CD4-positive, alpha-beta T cell treated with Interleukin-4 for 4 hours (primary cell): ENCODE data around the gene GNB1L.
"Not testable (repeated sequence)": the region's sequence is repeated elsewhere in the genome, so short reads cannot be mapped to it uniquely, and the experiment has no call there.

ENCODE experiments used
- DNase-seq: peaks from one replicate; pipeline ENCODE4 v3.0.0-alpha.2; 2020

The GNB1L gene

DNA sequence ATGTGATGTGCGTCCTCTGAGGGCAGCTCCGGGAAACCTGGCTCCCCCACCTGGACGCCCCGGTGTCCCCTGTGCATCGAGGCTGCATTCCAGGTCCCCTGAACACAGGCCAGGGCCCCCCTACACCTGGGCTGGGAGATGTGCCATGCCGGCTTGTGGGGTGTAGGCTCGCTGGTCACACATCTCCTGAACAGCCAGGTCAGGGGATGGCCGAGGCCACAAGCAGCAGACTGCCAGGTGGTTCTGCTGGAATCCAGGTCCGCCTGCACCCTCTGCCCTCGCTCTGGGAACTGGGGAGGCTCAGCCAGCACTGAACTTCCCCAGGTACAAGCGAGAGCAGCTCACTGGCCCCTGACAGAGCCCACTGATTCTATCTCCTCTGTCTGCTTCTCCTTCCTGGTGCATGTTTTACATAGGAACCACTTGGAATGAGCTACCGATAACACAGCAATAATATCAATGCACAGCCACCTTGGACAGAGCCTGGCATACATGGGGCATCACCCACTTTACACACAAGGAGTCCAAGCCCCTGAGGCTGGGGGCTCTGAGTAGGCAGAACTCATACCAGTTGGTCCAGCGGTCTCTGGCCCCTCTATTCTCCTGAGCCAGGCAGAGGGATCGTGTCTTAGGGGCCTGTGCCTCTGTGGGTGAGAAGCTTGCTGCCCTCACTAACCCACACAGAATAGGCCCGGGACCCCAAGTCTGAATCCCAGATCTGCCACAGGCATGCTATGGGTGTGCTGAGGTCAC lies 47.3 kb downstream of the GNB1L start:
- DNase-seq = no peak

DNA sequence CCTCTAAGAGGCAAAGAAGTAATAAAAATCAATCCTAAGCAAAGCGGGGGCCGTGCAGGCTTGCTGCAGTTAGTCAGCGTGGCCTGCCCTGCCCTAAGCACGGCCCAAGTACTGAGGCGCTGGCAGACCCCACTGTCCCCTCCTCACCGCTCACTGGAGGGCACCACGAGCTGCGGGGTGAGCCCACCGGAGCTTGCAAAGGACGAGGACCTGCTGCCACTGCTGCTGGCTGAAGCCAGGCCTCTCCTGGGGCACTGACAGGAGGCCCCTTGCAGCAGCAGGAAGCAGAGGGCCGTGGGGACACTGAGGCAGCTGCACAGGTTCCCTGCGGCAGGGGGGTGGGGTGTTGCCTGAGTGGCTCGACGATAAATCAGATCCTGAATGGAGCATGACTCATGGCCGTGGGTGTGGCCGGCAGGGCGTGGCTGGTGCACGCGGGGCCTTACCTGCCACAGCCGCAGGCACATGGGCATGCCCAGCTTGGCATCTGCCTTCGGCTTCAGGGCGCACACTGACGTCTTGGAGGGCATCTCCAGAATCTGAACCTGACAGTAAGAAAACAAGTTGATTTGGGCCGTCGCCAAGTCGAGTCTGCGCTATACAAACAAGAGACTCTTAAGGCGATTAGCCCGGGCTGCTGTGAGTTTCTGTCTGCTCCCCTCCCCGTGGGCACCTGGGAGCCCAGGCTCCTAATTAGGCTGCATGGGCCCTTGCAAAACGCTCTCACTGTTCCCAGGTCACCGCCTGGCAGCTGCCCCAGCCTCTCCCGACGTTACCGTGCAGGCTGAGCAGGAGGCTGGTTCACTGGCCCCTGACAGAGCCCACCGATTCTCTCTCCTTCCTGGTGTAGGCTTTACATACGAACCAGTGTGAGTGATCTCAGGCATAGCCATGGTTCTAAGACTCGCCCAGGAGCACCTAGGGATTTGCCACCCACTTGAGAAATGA lies 48.2 kb downstream of the GNB1L start:
- no peak for DNase-seq

DNA sequence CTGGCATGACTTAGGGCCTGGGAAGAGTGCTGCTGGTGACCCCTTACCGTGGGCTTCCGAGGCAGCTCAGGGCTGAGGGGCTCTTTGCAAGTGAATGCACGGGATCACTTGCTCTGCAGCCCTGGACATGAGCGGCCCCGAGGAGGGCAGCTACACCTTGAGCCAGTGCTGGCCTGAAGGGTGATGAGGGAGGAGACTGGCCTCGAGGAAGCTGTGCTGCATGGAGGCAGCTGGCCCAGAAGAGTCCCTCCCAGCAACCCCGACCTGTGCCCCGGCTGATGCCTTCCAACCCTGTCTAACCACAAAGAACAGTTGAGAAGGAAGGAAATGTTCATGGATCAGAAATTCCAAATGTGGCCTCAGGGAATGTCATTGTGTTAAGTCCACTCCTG lies 48.9 kb downstream of the GNB1L start:
- no peak for DNase-seq

DNA sequence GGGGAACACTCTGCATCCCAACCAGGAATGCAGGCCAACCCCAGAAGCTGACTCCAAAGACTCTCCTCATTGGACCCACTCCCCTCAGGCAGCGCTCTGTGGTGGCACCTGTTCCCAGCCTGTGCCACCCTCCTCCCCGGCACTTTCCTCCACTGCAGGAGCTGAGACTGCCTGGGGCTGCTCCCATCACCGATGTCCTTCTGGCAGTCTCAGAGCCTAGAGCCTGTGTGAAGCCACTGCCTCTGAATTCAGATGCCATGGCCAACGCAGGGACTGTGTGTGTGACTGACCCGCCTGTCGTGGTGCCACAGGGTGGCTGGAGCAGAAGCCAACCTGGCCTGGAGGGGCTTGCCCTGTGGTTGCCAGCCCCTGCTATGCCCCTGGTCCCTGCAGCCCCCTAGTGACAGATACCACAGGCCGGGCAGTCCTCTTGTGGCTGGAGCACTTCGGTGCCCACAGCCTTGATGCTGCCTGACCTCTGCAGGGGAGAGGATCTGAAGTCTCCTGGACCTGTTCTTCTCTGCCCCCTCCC lies 50.9 kb downstream of the GNB1L start:
- no peak for DNase-seq

DNA sequence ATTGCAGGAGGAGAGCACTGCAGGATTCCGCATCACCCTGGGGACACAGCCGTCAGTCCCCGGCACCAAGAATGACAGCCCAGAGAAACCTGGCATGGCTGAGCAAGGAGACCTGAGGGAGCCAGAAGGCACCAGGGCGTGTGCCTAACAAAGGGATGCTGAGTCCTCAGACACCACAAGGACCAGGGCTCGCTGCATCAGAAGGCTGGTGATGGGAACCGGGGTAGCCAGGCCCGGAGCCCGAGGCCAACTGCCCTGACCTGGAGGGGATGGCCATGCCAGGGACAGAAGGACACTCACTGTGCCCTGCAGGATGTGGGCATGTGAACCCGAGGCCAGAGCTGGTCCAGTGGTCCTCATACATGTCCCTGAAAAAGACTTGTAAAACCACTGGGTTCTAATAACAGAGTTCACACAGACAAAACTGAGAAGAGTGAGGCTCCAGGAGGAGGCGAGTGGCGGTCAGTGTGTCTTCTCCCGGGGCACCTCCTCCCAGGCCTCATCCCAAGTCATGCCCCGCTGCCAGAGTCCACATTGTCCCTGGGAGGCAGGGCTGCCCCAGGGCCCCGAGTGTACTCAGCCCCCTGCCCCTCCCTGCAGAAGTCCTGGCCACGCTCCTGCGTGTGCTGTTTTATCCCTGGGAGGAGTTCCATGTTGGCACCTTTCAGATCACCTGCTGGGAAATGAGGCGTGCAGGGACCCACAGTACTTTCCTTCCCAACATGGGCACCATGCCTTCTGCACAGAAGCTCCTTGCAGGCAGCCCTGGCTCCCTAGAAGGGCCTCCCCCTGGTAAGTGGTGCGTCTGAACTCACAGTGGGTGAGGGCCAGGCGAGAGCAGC lies 51.6 kb downstream of the GNB1L start:
- no peak for DNase-seq

DNA sequence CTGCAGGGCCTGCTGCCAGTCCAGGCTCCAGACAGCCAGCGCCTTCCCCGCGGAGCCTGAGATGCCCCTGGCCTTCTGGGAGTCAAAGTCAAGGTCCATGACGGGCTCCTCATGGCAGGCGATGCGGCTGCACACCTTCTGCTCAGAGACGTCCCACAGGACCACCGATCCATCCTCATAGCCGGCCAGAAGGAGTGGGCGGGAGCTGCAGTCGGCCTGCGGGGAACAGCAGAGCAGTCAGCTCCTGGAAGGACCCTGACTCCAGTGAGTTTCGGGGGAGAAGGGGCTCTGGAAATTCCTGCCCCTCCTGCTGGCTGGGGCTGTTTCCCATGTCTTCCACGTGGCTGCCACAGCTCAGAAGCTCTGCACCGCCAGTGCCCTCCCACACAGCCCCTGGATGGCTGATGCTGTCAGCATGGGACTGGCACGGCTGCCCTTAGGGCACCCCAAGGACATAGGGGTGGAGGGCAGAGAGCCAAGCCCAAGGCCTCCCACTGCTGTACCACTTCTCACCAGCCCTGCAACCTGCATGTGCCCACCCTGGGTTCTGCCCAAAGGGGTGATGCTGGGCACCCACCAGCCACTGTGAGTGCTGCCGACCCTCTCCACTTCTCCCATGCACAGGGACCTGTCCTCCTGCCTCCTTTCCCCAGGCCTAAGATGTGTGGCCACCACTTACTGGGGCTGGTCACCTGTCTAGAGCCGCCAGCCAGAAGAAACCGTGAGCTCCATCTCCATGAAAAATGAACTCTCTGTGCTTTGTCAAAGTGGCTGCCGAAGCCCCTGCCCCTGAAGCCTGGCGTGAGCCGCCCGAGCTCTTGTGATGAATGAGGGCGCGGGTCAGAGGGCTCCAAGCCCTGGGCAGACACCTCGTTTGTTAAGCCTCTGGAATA lies 52.4 kb downstream of the GNB1L start:
- no peak for DNase-seq

DNA sequence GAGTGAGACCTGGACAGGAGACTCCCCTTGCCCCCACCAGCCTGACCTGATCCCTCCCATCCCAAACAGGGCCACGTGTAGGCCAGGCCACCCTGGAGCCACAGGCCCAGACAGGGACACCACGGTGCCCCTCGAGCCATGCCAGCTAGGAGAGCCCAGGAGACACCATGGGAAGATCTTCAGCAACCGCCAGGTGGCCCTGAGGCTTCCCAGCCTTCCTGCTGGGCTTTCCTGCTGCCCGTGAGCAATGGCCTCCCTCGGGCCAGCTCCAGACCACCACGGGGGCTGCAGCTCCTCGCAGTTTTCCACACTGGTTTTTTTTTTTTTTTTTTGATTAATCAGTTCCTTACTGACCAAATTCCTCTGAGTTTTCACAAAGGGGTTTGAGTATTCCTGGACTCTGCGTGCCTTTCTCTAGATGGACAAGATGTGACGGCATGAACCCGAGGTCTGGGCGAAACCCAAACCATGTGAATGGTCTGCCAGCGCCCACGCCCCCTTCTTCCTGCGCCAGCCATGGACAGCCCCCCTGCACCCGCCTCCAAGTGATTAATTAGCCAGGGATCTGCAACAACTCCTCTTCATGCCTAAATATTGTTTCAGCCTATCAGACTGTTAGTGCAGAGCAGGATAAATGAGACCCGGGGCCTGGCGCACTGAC lies 53.2 kb downstream of the GNB1L start:
- no peak for DNase-seq

DNA sequence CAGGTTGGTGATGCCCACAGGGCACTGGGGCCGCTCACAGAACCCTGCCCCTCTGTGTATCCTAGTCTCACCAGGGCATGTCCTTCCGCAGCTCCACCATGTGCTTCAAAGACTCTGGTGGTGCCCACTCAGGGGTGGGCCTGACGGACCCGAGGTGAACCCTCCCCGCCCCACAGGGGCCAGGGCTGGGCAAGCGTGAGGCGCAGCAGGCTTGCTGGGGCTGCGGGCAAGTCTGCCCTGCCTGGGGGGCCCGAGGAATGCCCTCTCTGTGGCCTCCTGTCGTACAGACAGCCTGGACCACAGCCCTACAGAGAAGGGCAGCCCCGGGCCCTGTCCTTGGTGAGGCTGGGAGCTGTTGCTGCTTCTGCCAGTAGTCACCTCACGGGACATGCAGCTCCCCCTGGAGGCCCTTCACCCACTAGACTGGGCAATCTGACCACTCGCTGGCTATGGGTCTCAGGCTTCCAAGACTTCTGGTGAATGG lies 53.9 kb downstream of the GNB1L start:
- DNase-seq = no peak

DNA sequence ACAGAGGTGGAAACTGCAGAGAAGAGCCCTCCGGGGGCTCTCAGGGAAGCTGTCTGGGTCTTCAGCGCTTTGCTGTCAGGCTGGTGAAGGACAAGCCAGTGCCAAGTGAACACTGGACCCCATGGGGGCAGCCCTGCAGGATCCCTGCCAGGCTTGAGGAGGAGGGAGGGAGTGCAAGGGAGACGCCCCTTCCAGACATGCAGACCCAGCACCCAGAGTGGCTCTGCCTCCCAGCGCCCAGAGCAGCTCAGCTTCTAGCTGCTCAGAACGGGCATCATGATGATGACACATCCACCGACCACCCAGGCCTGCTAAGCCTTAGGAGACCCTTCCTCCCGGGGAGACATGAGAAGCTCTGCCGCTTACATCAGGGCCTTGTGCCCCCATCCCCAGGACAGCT lies 54.4 kb downstream of the GNB1L start:
- no peak for DNase-seq

DNA sequence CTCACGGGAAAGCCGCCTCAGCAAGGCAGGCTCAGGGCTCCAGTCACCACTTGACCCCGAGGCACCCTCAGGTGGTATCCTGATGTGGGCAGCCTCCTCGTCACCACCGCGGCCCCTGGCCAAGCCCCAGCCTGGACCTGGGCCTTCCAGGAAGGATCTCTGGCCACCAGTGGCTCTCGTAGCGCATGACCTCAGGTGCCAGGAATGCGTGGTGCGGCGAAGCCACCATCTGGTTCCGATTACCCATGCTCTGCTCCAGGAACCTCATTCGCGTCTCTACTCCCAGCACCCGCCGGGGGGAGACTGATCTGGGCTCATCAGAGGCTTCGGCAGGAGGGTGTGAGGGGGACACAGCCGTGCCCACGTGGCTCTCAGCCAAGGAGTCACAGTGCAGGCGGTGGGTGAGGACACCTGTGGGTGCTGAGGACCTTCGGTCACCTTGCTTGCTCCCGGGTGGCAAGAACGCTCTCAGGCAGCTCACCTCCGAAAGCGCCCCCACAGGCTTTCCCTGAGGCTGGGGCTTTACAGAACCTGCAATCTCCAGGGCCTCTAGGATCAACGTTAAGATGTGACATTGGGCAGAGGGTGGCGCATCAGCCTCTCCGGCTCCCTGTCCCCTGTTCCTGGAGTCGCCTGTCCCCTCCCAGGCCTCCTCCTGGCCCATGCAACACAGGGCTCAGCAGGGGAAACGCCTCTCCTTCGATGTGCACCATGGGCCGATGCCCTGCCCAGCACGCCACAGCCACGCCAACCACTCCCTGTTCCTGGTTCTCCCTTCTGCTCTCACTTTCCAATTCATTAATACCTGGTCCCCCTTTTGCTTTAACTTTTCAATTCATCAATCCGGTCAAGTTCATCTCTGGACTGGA lies 55.1 kb downstream of the GNB1L start:
- DNase-seq = no peak

DNA sequence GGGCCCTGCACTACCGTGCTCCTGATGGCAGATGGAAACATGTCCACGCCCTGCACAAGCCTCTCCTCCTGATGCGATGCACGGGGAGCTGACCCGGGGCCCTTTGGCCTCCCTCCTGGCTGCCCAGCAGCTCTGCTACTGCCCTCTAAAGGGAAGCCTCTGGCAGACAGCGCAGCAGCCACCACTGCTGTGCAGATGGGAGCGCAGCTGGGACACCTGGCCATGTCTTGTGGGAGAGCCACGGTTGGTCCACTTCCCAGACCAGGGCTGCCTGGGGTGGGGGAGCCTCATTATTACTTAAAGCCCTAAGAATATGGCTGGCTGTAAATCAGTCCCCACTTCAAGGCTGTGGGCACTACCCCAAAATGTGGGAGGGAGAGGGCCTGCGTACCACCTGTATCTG lies 55.8 kb downstream of the GNB1L start:
- no peak for DNase-seq

DNA sequence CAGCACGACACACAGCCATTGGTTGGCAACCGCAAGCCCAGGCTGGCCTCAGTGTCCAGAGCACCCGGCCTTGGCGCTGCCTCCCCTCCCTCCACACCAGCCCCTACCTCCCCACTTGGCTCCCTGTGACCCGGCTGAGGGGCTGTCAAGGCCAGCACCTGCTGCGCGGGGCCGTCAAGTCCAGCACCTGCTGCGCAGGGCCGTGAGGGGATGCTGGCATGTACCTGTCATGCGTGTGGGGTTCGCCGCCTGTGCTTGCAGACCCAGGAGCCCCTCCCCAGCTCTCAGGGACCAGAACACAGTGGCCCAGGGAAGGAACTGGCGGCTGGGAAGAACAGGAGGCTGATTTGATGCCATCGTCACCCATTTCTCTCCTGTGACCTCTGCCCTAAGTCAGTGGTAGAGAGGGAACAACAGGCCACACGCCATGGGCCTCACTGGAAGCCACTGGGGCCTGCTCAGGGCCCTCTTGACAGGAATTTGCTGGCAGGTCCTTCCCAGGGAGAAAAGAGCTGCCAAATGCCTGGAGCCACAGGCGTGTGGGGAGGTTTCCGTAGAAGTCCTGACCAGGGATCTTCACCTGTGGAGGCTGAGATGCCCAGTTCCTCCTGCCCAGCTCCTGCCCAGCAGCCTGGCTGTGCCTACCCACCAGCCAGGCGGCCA lies 56.5 kb downstream of the GNB1L start:
- DNase-seq = no peak

DNA sequence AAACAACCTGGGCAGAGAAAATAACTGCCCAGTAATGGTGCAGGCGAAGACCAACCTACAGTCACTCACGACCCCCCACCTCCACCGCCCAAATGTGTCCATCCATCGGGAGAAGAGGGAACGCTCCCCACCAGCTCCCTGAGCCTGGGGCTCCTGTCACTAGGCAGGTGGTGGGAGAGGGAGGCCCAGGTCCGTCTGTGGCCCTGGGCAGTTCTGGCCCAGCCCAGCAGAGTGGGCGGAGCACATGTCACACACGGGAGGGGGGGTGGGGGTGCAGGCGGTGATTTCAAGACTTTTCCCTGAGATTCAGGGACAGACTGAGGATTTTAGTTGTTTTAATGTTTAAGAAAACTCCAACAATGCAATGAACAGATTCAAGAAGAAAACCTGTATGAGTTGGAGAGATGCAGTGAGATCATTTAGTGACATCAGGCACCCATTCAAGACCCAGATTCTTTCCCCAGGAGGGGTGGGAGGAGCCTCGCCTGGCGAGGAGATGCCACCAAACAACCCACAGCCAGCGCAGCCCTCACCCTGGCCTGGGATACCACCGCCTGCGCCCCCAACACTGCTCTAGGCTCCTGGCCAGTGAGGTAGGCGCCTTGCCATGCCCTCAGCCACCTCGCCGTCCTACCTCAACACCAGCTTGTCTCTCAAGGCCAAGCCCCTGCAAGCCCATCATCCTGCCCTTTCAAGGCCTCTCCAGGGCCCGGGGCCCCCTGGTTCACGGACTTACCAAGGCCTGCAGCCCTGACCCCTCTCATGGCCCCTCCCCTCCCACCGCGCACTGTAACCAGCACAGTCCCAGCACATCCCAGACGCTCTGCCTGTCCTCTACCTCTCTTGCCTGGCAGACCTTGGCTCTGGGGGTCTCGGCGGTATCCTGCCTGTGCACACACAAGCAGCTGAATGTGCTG lies 57.3 kb downstream of the GNB1L start:
- DNase-seq = no peak

DNA sequence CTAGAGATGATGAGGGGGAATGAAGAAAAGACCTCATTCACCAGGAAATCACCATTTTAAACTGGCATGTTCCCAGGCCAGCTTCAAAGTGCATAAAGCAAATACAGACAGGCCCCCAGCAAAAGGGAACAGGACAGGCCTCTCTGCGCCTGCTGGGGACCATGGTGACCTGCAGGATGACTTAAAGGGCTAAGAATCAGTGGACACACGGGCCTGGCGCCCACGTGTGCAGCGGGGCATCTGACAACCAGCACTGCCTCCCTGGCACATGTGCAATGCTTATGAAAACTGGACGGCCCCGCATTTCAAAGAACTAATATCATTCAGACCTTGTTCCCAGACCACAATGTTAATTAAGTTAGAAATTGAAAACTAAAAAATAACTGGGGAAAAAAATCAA lies 58.5 kb downstream of the GNB1L start:
- DNase-seq = no peak

DNA sequence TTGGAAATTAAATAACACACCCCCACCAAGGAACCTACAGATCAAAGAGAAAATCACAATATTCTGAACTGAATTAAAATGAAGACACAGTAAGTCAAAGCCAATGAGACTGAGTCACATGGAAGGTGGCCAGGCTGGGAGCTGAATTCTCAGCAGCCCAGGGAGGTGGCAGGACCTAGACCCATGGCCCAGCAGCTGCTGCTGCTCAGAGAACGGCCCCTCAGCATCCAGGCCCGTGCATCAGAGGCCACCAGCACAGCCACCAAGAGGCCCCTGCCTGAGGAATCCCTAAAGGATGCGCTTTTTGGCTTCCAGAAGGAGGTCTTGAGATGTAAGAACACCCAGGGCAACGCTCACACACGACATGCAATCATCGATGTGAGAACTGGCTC lies 59.1 kb downstream of the GNB1L start:
- DNase-seq = no peak

DNA sequence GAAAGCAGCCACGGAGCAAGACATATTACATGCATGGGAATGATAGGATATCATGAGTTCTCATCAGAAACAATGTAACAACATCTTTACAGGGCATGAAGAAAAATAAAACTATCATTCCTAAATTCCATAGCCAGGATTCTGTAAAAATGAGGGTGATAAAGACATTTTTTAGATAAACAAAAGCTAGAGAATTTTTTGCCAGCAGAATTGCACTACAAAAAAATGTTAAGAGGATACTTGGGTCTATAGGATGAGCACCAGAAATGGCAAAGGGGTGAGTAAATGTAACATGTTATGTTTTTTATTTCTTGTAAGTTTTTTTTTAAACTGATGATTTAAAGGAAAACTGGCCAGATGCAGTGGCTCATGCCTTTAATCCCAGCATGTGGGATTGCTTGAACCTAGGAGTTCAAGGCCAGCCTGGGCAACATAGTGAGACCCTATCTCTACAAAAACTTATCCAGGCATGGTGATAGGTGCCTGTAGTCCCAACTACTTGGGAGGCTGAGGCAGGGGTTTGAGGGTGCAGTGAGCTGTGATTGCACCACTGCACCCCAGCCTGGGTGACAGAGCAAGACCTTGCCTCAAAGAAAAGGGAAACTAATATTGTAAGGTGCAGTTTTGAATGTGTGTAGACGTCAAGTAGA lies 60.9 kb downstream of the GNB1L start:
- no peak for DNase-seq

DNA sequence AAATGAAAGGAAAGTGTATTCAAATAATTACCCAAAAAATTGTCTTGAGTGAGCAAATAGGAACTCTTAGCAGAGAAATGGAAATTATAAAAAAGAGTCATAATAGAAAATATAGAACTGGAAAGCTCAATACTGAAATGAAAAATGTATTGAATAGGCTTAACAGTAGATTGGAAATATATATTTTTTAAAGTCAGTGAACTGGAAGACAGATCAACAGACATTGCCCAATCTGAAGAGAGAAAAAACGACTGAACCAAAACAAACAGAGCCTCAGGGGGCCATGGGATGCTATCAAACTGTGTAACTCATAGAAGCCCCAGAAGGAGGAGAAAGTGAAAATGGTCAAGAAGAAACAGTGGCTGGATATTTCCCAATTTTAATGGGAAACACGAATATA lies 61.5 kb downstream of the GNB1L start:
- no peak for DNase-seq

DNA sequence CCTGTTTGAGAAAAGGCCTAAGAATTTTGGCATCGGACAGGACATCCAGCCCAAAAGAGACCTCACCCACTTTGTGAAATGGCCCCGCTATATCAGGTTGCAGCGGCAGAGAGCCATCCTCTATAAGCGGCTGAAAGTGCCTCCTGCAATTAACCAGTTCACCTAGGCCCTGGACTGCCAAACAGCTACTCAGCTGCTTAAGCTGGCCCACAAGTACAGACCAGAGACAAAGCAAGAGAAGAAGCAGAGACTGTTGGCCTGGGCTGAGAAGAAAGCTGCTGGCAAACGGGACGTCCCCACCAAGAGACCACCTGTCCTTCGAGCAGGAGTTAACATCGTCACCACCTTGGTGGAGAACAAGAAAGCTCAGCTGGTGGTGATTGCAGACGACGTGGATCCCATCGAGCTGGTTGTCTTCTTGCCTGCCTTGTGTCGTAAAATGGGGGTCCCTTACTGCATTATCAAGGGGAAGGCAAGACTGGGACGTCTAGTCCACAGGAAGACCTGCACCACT lies 62.2 kb downstream of the GNB1L start:
- DNase-seq = not testable (repeated sequence)
